ENCODE data around the gene POPDC2.

POPDC2 gene

GRCh38 chr3:119639494-119640350, 20.7 kb downstream of the POPDC2 start:
- DNase-seq: no peak

- peak; percentile 91 for DNase-seq
These were observed 22.5 kb downstream of the POPDC2 start for GRCh38 chr3:119637679-119638477.

- no peak for DNase-seq
These were observed 23.3 kb downstream of the POPDC2 start for GRCh38 chr3:119636891-119637611.

- DNase-seq: no peak
These were observed 24.1 kb downstream of the POPDC2 start for GRCh38 chr3:119636249-119636648.

- DNase-seq: no peak
These were observed 24.7 kb downstream of the POPDC2 start for GRCh38 chr3:119635719-119636118.

GRCh38 chr3:119632829-119633228, 27.6 kb downstream of the POPDC2 start:
- DNase-seq: no peak

- DNase-seq: no peak
These were observed 28.2 kb downstream of the POPDC2 start for GRCh38 chr3:119632216-119632615.

- DNase-seq: peak; percentile 31
These were observed 28.9 kb downstream of the POPDC2 start for GRCh38 chr3:119631516-119631915.

GRCh38 chr3:119630880-119631329, 29.5 kb downstream of the POPDC2 start:
- no peak for DNase-seq

GRCh38 chr3:119630128-119630879, 30.1 kb downstream of the POPDC2 start:
- peak; percentile 61 for DNase-seq

- peak; percentile 56 for DNase-seq
These were observed 31.5 kb downstream of the POPDC2 start for GRCh38 chr3:119628816-119629445.

GRCh38 chr3:119628390-119628789, 32.0 kb downstream of the POPDC2 start:
- DNase-seq: no peak

GRCh38 chr3:119627461-119627860, 32.9 kb downstream of the POPDC2 start:
- DNase-seq: no peak

- no peak for DNase-seq
These were observed 34.2 kb downstream of the POPDC2 start for GRCh38 chr3:119626196-119626595.

GRCh38 chr3:119625451-119626153, 34.8 kb downstream of the POPDC2 start:
- no peak for DNase-seq

GRCh38 chr3:119624002-119624720, 36.2 kb downstream of the POPDC2 start:
- no peak for DNase-seq

- no peak for DNase-seq
These were observed 39.5 kb downstream of the POPDC2 start for GRCh38 chr3:119620899-119621298.

GRCh38 chr3:119619094-119619493, 41.3 kb downstream of the POPDC2 start:
- DNase-seq: no peak

- DNase-seq: no peak
These were observed 44.3 kb downstream of the POPDC2 start for GRCh38 chr3:119616056-119616455.

GRCh38 chr3:119613872-119614271, 46.5 kb downstream of the POPDC2 start:
- DNase-seq: no peak
